GM18517 (cell line): ENCODE results near the gene ZNF829.

Experiments
- ATAC-seq: cut with Tn5 transposase; IDR thresholded peaks from one replicate; pipeline ENCODE4 v1.9.1; 2021; ENCODE audit warnings: mild to moderate bottlenecking, moderate library complexity; ENCODE audit not compliant: unreplicated experiment

The ZNF829 gene

GRCh38 chr19:36915992-36916830 lies at the start of gene ZNF829, which contains the start of gene ZNF568:
Gene ZNF829 (minus strand): TSS chr19:36916291. CDS start chr19:36915167, 1,124 bp downstream.
Gene ZNF568 (plus strand): TSS chr19:36916332. CDS start chr19:36922771, 6,439 bp downstream.
- ATAC-seq: peak; percentile 91

GRCh38 chr19:36963280-36963679 lies 47.2 kb upstream of the ZNF829 start:
- no peak for ATAC-seq

GRCh38 chr19:36962346-36962745 lies 46.3 kb upstream of the ZNF829 start:
- ATAC-seq: no peak

DNA sequence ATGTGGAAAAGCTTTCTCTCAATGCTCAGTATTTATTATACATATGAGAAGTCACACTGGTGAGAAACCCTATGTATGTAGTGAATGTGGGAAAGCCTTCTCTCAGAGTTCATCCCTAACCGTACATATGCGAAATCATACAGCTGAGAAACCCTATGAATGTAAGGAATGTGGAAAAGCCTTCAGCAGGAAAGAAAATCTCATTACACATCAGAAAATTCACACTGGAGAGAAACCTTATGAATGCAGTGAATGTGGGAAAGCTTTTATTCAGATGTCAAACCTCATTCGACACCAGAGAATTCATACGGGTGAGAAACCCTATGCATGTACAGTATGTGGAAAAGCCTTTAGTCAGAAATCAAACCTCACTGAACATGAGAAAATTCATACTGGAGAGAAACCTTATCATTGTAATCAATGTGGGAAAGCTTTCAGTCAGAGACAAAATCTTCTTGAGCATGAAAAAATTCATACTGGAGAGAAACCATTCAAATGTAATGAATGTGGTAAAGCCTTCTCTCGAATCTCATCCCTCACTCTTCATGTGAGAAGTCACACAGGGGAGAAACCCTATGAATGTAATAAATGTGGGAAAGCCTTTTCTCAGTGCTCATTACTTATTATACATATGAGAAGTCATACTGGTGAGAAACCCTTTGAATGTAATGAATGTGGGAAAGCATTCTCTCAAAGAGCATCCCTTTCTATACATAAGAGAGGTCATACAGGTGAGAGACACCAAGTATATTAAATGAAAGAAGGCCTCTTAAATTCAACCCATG lies 34.4 kb upstream of the ZNF829 start:
- ATAC-seq: no peak

DNA sequence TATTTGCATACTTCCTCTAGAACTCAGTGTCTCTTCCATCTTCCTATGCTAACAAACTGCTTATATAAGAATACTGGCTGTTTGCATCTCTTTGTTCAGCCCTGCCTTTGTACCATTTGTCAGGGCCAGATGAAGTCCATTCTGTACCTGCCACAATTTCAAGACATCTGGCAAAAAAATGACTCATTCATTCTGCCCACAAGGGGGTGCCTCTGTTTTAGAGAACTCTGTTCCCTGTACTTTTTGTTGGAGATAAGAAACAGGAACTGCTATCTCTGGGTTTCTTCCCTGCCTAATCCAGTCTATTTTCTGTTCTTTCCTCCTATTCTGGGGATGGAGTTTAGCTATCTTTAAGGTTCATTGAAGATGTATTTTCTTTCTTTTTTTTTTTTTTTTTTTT lies 23.1 kb upstream of the ZNF829 start:
- no peak for ATAC-seq

DNA sequence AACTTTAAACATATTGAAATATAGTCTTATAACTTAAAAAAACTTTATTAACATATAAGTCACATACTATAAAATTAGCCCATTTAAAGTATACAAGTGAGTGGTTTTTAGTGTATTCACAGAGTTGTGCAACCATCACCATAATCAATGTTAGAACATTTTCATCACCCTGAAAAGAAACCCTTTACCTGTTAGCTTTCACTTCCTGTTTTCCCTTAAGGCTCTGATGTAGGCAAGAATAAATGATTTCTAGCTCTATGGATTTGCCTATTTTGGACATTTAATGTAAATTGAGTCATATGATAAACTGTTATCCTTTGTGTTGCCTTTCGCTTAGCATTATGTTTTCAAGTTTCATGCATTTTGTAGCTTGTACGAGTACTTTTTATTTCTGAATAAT lies 15.6 kb upstream of the ZNF829 start:
- no peak for ATAC-seq

GRCh38 chr19:36918090-36918489 lies 2.0 kb upstream of the ZNF829 start:
- no peak for ATAC-seq

- no peak for ATAC-seq
Observed at GRCh38 chr19:36916991-36917390, 900 bp upstream of the ZNF829 start.

DNA sequence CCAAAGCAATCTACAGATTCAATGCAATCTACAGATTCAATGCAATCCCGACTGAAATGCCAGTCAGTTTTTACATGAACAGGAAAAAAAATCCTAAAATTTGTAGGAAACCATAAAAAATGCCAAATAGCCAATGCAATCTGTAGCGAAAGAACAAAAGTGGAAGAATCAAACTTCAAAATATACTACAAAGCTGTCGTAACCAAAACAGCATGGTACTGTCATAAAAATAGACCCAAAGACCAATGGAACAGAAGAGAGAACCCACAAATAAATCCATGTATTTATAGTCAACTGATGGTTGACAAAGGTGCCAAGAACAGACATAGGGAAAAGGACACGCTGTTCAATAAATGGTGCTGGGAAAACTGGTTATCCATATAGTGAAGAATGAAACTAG lies 17.7 kb downstream of the ZNF829 start:
- ATAC-seq: no peak

DNA sequence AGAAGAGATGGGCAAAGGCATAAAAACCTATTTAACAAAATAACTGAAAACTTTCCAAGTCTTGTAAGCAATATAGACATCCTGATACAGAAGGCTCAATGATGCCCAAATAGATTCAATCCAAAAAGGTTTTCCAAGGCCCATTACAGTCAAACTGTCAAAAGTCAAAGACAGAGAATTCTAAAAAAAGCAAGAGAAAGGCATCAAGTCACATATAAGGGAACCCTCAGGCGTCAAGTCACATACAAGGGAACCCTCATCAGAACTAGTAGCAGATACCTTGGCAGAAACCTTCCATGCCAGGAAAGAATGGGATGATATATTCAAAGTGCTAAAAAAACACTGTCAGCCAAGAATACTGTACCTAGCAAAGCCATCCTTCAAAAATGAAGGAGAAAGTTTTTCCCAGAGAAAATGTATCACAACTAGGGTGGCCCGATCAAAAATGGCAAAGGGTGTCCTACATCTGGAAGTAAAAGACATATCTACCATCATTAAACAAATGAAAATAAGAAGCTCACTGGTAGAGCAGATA lies 21.2 kb downstream of the ZNF829 start:
- no peak for ATAC-seq

DNA sequence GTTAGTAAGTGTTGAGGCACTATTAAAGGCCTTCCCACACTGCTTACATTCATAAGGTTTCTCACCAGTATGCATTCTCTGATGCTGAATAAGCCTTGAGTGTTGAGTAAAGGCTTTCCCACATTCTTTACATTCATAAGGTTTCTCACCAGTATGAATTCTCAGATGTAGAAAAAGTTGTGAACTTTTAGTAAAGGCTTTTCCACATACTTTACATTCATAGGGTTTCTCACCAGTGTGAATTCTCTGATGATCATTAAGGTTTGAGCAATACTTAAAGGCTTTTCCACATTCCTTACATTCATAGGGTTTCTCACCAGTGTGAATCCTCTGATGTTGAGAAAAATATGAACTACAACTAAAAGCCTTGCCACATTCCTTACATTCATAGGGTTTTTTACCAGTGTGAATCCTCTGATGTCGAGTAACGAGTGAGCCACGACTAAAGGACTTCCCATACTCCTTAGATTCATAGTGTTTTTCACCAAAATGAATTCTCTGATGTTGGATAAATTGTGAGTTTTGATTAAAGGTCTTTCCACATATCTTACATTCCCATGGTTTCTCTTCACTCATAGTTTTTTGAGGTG lies 24.2 kb downstream of the ZNF829 start:
- no peak for ATAC-seq

- ATAC-seq: no peak
Observed at GRCh38 chr19:36876993-36877938, 38.8 kb downstream of the ZNF829 start.

DNA sequence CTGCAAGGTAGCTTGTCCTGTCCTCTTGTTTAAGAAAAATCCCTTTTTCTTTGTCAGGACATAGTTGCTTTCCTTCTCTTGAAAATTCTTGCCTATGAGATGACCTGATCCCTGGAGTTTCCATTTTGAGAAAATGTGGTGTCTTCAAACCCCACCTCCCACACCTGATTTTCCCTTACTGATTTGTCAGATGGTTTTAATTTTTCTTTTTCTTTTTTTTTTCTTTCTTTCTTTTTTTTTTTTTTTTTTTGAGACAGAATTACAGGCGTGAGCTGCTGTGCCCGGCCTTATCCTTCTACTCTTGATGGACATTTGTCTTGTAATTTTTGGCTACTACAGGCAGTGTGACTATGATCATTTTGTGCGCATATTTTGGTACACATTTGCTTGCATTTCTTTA lies 64.2 kb downstream of the ZNF829 start:
- no peak for ATAC-seq

- ATAC-seq: peak; percentile 62
Observed at GRCh38 chr19:36850559-36851442, 65.3 kb downstream of the ZNF829 start, which contains the start of gene ZNF345. Gene ZNF345 (plus strand): TSS chr19:36850876. CDS start chr19:36876831, 25,955 bp downstream.

- peak; percentile 69 for ATAC-seq
Observed at GRCh38 chr19:36849701-36850558, 66.2 kb downstream of the ZNF829 start.

DNA sequence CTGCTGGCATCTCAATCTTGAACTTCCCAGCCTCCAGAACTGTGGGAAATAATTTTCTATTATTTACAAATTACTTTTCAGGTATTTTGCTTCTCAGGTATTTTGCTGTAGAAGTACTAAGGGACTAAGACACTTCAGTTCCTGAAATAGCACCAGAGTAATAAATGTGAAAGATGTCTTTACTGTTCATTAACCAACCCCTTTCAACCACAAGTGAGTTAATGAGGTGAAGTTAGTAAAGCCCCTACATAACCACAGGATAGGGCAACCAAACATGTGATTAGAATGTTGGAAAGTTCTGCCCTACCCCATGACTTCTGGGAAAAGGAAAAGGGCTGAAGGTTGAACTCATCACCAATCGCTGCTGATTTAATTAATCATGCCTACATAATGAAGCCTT lies 68.1 kb downstream of the ZNF829 start:
- no peak for ATAC-seq

DNA sequence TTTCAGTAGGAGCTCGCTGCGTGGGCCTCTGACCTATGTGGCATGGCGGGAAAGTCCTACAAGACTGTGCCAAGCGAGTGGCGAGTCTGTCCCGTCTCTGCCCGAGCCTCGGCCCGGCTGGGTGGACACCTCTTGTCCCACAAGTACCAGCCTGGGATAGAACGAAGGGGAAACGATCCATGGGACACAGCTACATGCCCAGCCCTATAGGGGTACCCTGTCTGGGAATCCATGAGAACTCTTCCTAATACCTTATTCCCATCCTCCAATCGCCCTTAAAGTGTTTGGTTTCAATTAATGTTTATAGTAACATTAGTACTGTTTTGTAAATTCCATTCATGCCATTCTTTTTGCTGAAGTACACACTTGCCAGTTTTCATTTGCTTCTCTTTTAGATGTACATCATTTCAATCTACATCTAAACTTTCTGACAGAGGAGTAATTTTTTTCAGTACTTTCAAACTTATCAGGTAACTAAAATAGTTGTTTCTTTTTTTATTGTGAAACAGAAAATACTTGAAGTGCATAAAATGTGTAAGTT lies 77.2 kb downstream of the ZNF829 start:
- ATAC-seq: no peak
